Measurements from ENCODE around the gene ADCY4. TPM values are rescaled to one million over a fixed set of nuclear protein-coding genes. Genes with fewer than 3 reads are reported as not detected.

The ADCY4 gene
- total and polyA plus RNA-seq, 2 of the 13 experiments (the other 11 are each of a cell fraction or from before 2014, with no cell fraction given): 0.03 TPM; not detected in 1

- TF ChIP-seq MTF2 (CRISPR knock-in tag; IDR thresholded peaks at IDR 0.05; ENCODE audit: borderline replicate concordance): 0 out of 2 replicates have a peak, but pooled peaks have one; percentile 54
- TF ChIP-seq REXO4 (CRISPR knock-in tag; IDR thresholded peaks at IDR 0.05; ENCODE audit: borderline replicate concordance): peak; percentile 20; the same call in 1 of the 2 replicates
- peak; percentile 7; the same call in 1 of the 2 replicates for TF ChIP-seq ZNF687 (CRISPR knock-in tag; IDR thresholded peaks at IDR 0.05)
- 0 out of 2 replicates have a peak, but pooled peaks have one; percentile 30 for TF ChIP-seq MTA1 (CRISPR knock-in tag; IDR thresholded peaks at IDR 0.05; ENCODE audit: borderline replicate concordance)
- 0 out of 2 replicates have a peak, but pooled peaks have one; percentile 25 for TF ChIP-seq ZSCAN21 (CRISPR knock-in tag; IDR thresholded peaks at IDR 0.05; ENCODE audit: borderline replicate concordance)
- TF ChIP-seq ZNF883 (CRISPR knock-in tag; IDR thresholded peaks at IDR 0.05; ENCODE audit: not compliant biosample characterization): peak; percentile 11
Measured at GRCh38 chr14:24368562-24369252, 33.8 kb upstream of the ADCY4 start (continued).

- Histone ChIP-seq H3K27me3 (ENCODE audit: control insufficient read depth in 1 of 2, insufficient read depth in 2 of 2, low read length in 2 of 2) (peaks cover 20 to 55% of the 10 kb centered on the region in 2 experiments), H2AFZ (ENCODE audit: low read length) (no peak overlapping the region), H3K4me3 (replicated peaks in 1 of 3; ENCODE audit: insufficient read depth in 1 of 3, low read depth in 2 of 3, low read length in 3 of 3) (peak overlapping the region in 1 of 3 experiments; percentile 29; a peak in 1 of 6 replicates), H3K36me3 (replicated peaks in 1 of 2; ENCODE audit: control insufficient read depth in 1 of 2, insufficient read depth in 2 of 2, low read length in 2 of 2) (no peaks in the 10 kb centered on the region), H3K27ac (ENCODE audit: extremely low read length, insufficient read depth, low read length) (no peak overlapping the region), H3K79me2 (ENCODE audit: insufficient read depth, low read length) (no peaks in the 10 kb centered on the region), H3K9me3 (ENCODE audit: low read length) (no peaks in the 10 kb centered on the region), H3K4me1 (ENCODE audit: insufficient read depth, low read length) (peaks cover 32% of the 10 kb centered on the region), H4K20me1 (ENCODE audit: insufficient read depth, low read length) (no peaks in the 10 kb centered on the region), H3K4me2 (ENCODE audit: low read depth, low read length) (peak overlapping the region; percentile 8; the same call in 1 of the 2 replicates), H3K9ac (ENCODE audit: insufficient read depth, low read depth, low read length) (no peak overlapping the region)
- in situ Hi-C loops (cut with HindIII; ENCODE audit: extremely low pct_ligation_motif_present, low pct_unique_long_range_greater_than_20kb): loop anchor here (5.0 kb wide), 1 partner anchor 64 kb away; no protein-coding TSS in a partner anchor
- FAIRE-seq: no peak
- no peak for ATAC-seq
- intact Hi-C loops (cut with micrococcal nuclease; ENCODE audit: unreplicated experiment): loop anchor here (5.0 kb wide), 1 partner anchor 194 kb away; no protein-coding TSS in a partner anchor
- CTCF ChIA-PET (ENCODE audit: low intra/inter-chr PET ratio, low total read pairs): interaction anchor here (3.8 to 7.9 kb wide), 3 partner anchors 35 to 65 kb away, joined by 30 to 295 read pairs (median 72); partner anchors contain the start of genes ADCY4, CBLN3 and KHNYN
- POLR2A ChIA-PET: interaction anchor here (1.0 to 1.4 kb wide), 2 partner anchors 62 to 63 kb away, joined by 3 to 7 read pairs; partner anchors contain the start of genes CBLN3 and KHNYN
- no peak for DNase-seq (ENCODE audit: low spot score)
- WGBS (ENCODE audit: low lambda C conversion rate): 43% methylated on average over 15 of the region's 15 CpGs
- BruUV-seq (replicated peaks): no TSS peak
- TF ChIP-seq SNRNP70 (IDR thresholded peaks at IDR 0.05; ENCODE audit: low read depth, low read length) (no peak), TBP (CRISPR knock-in tag; IDR thresholded peaks at IDR 0.05) (no peak), PCBP2 (optimal IDR thresholded peaks at IDR 0.05; ENCODE audit: low read depth, low read length, poor library complexity, severe bottlenecking) (peak; percentile 85), ZNF572 (CRISPR knock-in tag; IDR thresholded peaks at IDR 0.05) (0 out of 2 replicates have a peak, but pooled peaks have one; percentile 11), FOXK1 (CRISPR knock-in tag; IDR thresholded peaks at IDR 0.05; ENCODE audit: borderline replicate concordance, low read depth) (no peak), ZSCAN20 (CRISPR knock-in tag; IDR thresholded peaks at IDR 0.05; ENCODE audit: borderline replicate concordance) (no peak), GMEB1 (CRISPR knock-in tag; IDR thresholded peaks at IDR 0.05; ENCODE audit: borderline replicate concordance) (no peak), SNAPC5 (CRISPR knock-in tag; IDR thresholded peaks at IDR 0.05; ENCODE audit: borderline replicate concordance) (no peak), ZNF335 (CRISPR knock-in tag; IDR thresholded peaks at IDR 0.05) (no peak)
Measured at GRCh38 chr14:24368212-24368561, 33.3 kb upstream of the ADCY4 start.

Measured in HepG2 (cell line).